ENCODE data around the gene CGREF1.
A peak's percentile ranks its signal among the peaks of the same experiment; 100 is the strongest.
"Not testable (repeated sequence)": the region's sequence is repeated elsewhere in the genome, so short reads cannot be mapped to it uniquely, and the experiment has no call there.

Gene CGREF1

DNA sequence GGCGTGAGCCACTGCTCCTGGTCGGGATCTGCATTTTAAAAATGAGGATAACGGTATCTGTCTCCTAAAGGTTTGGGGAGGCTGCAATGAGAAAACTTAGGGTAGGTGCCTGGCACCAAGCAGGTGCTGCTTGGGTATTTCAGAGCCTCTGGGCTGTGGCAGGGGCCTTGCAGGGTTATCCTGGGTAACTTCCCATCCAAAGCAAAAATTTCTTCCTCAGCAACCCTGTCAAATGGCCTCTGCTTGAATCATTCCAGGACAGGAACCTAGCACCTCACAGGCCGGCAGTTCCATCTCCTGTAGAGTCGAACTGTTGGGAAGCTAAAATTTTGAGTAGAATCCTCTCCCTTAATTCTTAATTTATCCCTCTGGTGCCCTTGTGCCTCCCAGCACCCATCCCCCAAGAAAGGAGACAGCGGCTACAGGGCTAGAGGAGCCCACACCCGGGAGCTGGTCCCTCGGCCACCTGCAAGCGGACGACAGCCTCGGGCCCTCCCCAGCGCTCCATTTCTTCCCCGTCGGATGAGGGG, 868 bp downstream of the CGREF1 start:
- peaks cover 3% of the 10 kb centered on the region for H3K4me1 ChIP-seq (ENCODE audit: control insufficient read depth, low read length)
- H3K79me2 ChIP-seq (ENCODE audit: control insufficient read depth, low read length), result no peaks in the 10 kb centered on the region
- H3K27me3 ChIP-seq (ENCODE audit: control insufficient read depth, low read length), result peaks cover 19% of the 10 kb centered on the region
- peak overlapping the region; percentile 55 for H3K4me3 ChIP-seq (ENCODE audit: low read length)
- H3K36me3 ChIP-seq (ENCODE audit: control insufficient read depth, low read length), result no peaks in the 10 kb centered on the region
- H3K4me2 ChIP-seq (ENCODE audit: low read length), result peak overlapping the region; percentile 65
- no peaks in the 10 kb centered on the region for H4K20me1 ChIP-seq (ENCODE audit: control insufficient read depth, insufficient read depth, low read depth, low read length)
- H3K9me2 ChIP-seq (replicated peaks; ENCODE audit: control insufficient read depth, low read length), result no peaks in the 10 kb centered on the region
- H3K27ac ChIP-seq (ENCODE audit: low read depth, low read length), result no peak overlapping the region
- H3F3A ChIP-seq (ENCODE audit: control insufficient read depth, insufficient read depth), result no peaks in the 10 kb centered on the region
- H3K9me3 ChIP-seq (ENCODE audit: control insufficient read depth, insufficient read depth, low read length), result no peaks in the 10 kb centered on the region
- TF ChIP-seq, protein P1, sequence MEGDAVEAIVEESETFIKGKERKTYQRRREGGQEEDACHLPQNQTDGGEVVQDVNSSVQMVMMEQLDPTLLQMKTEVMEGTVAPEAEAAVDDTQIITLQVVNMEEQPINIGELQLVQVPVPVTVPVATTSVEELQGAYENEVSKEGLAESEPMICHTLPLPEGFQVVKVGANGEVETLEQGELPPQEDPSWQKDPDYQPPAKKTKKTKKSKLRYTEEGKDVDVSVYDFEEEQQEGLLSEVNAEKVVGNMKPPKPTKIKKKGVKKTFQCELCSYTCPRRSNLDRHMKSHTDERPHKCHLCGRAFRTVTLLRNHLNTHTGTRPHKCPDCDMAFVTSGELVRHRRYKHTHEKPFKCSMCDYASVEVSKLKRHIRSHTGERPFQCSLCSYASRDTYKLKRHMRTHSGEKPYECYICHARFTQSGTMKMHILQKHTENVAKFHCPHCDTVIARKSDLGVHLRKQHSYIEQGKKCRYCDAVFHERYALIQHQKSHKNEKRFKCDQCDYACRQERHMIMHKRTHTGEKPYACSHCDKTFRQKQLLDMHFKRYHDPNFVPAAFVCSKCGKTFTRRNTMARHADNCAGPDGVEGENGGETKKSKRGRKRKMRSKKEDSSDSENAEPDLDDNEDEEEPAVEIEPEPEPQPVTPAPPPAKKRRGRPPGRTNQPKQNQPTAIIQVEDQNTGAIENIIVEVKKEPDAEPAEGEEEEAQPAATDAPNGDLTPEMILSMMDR (IDR thresholded peaks at IDR 0.05; ENCODE audit: low read depth, low read length, poor library complexity, severe bottlenecking), result no peak
- TF ChIP-seq EZH2phosphoT487 (IDR thresholded peaks at IDR 0.05; ENCODE audit: borderline replicate concordance, low read length), result no peak

DNA sequence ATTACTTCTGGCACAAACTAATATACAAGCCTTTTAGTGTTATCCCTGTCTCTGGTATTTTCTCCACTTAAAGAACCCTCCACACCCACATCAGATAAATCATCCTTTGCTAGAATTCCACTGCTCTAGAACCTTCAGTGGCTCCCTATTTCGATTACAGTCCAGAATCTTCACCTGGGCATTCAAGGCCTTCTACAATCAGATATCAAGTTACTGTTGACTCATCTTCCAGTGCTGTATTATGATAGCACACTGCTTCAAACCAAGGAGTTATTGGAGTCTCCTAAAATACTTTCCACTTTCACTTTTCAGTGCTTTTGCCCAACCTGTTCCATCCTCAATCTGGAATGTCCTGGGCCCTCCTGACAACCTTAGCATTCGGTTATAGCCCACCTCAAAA, 3.4 kb downstream of the CGREF1 start:
- Histone ChIP-seq H3K27me3 (ENCODE audit: control insufficient read depth, low read length) (peaks cover 6% of the 10 kb centered on the region; the same call in 1 of the 2 replicates), H3K36me3 (ENCODE audit: control insufficient read depth, low read length) (no peaks in the 10 kb centered on the region), H3K4me3 (ENCODE audit: low read length) (no peak overlapping the region), H3F3A (ENCODE audit: control insufficient read depth, insufficient read depth) (no peaks in the 10 kb centered on the region), H3K9me3 (ENCODE audit: control insufficient read depth, insufficient read depth, low read length) (no peaks in the 10 kb centered on the region), H4K20me1 (ENCODE audit: control insufficient read depth, insufficient read depth, low read depth, low read length) (no peaks in the 10 kb centered on the region), H3K27ac (ENCODE audit: low read depth, low read length) (no peak overlapping the region), H3K4me1 (ENCODE audit: control insufficient read depth, low read length) (peaks cover 3% of the 10 kb centered on the region; the same call in 1 of the 2 replicates), H3K9me2 (replicated peaks; ENCODE audit: control insufficient read depth, low read length) (no peaks in the 10 kb centered on the region), H3K4me2 (ENCODE audit: low read length) (no peak overlapping the region), H3K79me2 (ENCODE audit: control insufficient read depth, low read length) (no peaks in the 10 kb centered on the region)
- TF ChIP-seq, protein P1 (IDR thresholded peaks at IDR 0.05; ENCODE audit: low read depth, low read length, poor library complexity, severe bottlenecking), result no peak
- no peak for TF ChIP-seq EZH2phosphoT487 (IDR thresholded peaks at IDR 0.05; ENCODE audit: borderline replicate concordance, low read length)

DNA sequence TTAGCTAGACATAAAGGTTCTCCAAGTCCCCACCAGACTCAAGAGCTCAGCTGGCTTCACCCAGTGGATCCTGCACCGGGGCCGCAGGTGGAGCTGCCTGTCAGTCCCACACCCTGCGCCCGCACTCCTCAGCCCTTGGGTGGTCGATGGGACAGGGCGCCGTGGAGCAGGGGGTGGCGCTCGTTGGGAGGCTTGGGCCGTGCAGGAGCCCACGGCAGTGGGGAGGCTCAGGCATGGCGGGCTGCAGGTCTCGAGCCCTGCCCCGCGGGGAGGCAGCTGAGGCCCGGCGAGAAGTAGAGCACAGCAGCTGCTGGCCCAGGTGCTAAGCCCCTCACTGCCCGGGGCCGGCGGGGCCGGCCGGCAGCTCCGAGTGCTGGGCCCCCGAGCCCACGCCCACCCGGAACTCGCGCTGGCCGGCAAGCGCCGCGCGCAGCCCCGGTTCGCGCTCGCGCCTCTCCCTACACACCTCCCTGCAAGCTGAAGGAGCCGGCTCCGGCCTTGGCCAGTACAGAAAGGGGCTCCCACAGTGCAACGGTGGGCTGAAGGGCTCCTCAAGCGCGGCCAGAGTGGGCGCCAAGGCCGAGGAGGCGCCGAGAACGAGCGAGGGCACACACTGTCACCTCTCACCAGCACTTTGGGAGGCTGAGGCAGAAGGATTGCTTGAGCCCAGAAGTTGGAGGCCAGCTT, 7.4 kb downstream of the CGREF1 start:
- H3F3A ChIP-seq (ENCODE audit: control insufficient read depth, insufficient read depth); H3K9me2 ChIP-seq (replicated peaks; ENCODE audit: control insufficient read depth, low read length); H3K4me1 ChIP-seq (ENCODE audit: control insufficient read depth, low read length); H3K4me2 ChIP-seq (ENCODE audit: low read length); H3K9me3 ChIP-seq (ENCODE audit: control insufficient read depth, insufficient read depth, low read length); H3K27me3 ChIP-seq (ENCODE audit: control insufficient read depth, low read length); H3K79me2 ChIP-seq (ENCODE audit: control insufficient read depth, low read length); H3K27ac ChIP-seq (ENCODE audit: low read depth, low read length); H3K4me3 ChIP-seq (ENCODE audit: low read length); H4K20me1 ChIP-seq (ENCODE audit: control insufficient read depth, insufficient read depth, low read depth, low read length); H3K36me3 ChIP-seq (ENCODE audit: control insufficient read depth, low read length): not testable (repeated sequence)

DNA sequence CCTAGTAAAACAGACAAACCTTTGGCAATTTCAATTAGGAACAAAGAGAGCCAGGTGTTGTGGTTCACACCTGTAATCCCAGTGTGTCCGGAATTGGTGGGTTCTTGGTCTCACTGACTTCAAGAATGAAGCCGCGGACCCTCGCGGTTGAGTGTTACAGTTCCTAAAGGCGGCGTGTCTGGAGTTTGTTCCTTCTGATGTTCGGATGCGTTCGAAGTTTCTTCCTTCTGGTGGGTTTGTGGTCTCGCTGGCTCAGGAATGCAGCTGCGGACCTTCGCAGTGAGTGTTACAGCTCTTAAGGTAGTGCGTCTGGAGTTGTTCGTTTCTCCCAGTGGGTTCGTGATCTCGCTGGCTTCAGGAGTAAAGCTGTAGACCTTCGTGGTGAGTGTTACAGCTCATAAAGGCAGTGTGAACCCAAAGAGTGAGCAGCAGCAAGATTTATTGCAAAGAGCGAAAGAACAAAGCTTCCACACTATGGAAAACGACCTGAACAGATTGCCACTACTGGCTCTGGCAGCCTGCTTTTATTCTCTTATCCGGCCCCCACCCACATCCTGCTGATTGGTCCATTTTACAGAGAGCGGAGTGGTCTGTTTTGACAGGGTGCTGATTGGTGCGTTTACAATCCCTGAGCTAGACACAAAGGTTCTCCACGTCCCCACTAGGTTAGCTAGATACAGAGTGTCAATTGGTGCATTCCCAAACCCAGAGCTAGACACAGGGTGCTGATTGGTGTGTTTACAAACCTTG, 8.2 kb downstream of the CGREF1 start:
- H3K4me1 ChIP-seq (ENCODE audit: control insufficient read depth, low read length); H4K20me1 ChIP-seq (ENCODE audit: control insufficient read depth, insufficient read depth, low read depth, low read length); H3K4me3 ChIP-seq (ENCODE audit: low read length); H3F3A ChIP-seq (ENCODE audit: control insufficient read depth, insufficient read depth); H3K79me2 ChIP-seq (ENCODE audit: control insufficient read depth, low read length); H3K9me3 ChIP-seq (ENCODE audit: control insufficient read depth, insufficient read depth, low read length); H3K27me3 ChIP-seq (ENCODE audit: control insufficient read depth, low read length); H3K27ac ChIP-seq (ENCODE audit: low read depth, low read length); H3K36me3 ChIP-seq (ENCODE audit: control insufficient read depth, low read length); H3K9me2 ChIP-seq (replicated peaks; ENCODE audit: control insufficient read depth, low read length); H3K4me2 ChIP-seq (ENCODE audit: low read length): not testable (repeated sequence)
